ENCODE measurements around the gene RPL10. TPM values are rescaled to one million over a fixed set of nuclear protein-coding genes. Genes with fewer than 3 reads are reported as not detected.

The RPL10 gene
- polyA plus RNA-seq, 1 donor from 2014 or later: 3,689 TPM

DNA sequence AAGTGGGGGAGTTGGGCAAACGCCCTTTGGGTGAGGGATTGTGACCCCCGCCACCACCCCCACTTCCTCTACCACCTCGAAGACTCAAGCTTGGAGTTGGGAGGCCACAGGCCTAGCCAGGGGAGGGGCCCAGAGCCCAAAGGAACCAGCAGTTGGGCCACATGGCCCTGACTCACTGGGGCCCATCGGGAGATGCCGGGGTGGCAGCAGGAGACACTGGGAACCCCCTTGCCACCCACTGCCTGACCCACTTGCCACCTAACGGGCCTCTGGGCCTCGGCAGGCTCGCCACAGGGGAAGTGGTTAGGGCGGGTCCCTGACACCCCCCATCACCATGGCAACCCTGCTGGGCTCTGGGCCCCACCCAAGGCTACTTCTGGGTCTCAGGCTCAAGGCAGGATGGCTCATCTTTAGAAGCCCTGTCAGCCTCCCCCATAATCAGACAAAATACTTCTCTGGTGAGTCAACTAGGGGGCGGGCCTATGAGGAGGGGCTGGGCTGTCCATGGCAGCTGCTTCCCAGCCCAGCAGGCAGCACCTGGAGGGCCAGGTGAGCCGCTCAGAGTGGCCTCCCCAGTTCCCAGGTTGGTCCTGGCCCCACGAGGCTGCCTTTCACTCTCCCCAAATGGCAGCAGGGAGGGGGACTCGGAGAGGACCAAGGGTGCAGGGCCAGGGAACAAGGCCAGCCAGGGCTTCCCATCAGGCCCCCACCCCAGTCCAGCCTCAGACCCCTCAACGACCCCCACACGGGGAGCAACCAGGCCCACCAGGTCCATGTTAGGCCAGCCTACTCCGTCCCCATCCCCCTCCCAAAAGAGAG, 29.3 kb upstream of the RPL10 start:
- Histone ChIP-seq H3K36me3 (ENCODE audit: insufficient read depth, low read length) (no peaks in the 10 kb centered on the region), H3K9me2 (ENCODE audit: insufficient read depth, low read length) (no peaks in the 10 kb centered on the region), H3K9ac (ENCODE audit: low read length) (peak overlapping the region; percentile 89), H3K79me2 (replicated peaks; ENCODE audit: insufficient read depth, low read length) (peaks cover 26% of the 10 kb centered on the region), H3K9me3 (ENCODE audit: low read length) (no peaks in the 10 kb centered on the region), H3K27ac (ENCODE audit: low read length) (peak overlapping the region; percentile 85), H3K4me2 (ENCODE audit: low read length) (no peak overlapping the region), H2AFZ (ENCODE audit: low read depth, low read length) (no peak overlapping the region), H3K27me3 (ENCODE audit: insufficient read depth, low read depth, low read length) (no peaks in the 10 kb centered on the region), H3F3A (ENCODE audit: insufficient read depth, low read length, poor library complexity, severe bottlenecking) (no peaks in the 10 kb centered on the region), H4K20me1 (ENCODE audit: insufficient read depth) (no peaks in the 10 kb centered on the region), H3K4me3 (ENCODE audit: low read length) (peak overlapping the region; percentile 84)
- TF ChIP-seq EP300 (conservative IDR thresholded peaks at IDR 0.05; ENCODE audit: poor library complexity, severe bottlenecking) (no peak), EZH2 (IDR thresholded peaks at IDR 0.05; ENCODE audit: borderline replicate concordance, insufficient read depth, low read length, poor library complexity, severe bottlenecking) (no peak), POLR2AphosphoS5 (IDR thresholded peaks at IDR 0.05) (no peak), MXI1 (conservative IDR thresholded peaks at IDR 0.05; ENCODE audit: poor library complexity, severe bottlenecking) (no peak), SMC3 (conservative IDR thresholded peaks at IDR 0.05; ENCODE audit: poor library complexity) (no peak), TAF1 (IDR thresholded peaks at IDR 0.05; ENCODE audit: low read depth) (no peak), RAD21 (conservative IDR thresholded peaks at IDR 0.05) (no peak)
- TF ChIP-seq, protein P1, sequence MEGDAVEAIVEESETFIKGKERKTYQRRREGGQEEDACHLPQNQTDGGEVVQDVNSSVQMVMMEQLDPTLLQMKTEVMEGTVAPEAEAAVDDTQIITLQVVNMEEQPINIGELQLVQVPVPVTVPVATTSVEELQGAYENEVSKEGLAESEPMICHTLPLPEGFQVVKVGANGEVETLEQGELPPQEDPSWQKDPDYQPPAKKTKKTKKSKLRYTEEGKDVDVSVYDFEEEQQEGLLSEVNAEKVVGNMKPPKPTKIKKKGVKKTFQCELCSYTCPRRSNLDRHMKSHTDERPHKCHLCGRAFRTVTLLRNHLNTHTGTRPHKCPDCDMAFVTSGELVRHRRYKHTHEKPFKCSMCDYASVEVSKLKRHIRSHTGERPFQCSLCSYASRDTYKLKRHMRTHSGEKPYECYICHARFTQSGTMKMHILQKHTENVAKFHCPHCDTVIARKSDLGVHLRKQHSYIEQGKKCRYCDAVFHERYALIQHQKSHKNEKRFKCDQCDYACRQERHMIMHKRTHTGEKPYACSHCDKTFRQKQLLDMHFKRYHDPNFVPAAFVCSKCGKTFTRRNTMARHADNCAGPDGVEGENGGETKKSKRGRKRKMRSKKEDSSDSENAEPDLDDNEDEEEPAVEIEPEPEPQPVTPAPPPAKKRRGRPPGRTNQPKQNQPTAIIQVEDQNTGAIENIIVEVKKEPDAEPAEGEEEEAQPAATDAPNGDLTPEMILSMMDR (IDR thresholded peaks at IDR 0.05; ENCODE audit: poor library complexity, severe bottlenecking): no peak
- TF ChIP-seq, protein P2, sequence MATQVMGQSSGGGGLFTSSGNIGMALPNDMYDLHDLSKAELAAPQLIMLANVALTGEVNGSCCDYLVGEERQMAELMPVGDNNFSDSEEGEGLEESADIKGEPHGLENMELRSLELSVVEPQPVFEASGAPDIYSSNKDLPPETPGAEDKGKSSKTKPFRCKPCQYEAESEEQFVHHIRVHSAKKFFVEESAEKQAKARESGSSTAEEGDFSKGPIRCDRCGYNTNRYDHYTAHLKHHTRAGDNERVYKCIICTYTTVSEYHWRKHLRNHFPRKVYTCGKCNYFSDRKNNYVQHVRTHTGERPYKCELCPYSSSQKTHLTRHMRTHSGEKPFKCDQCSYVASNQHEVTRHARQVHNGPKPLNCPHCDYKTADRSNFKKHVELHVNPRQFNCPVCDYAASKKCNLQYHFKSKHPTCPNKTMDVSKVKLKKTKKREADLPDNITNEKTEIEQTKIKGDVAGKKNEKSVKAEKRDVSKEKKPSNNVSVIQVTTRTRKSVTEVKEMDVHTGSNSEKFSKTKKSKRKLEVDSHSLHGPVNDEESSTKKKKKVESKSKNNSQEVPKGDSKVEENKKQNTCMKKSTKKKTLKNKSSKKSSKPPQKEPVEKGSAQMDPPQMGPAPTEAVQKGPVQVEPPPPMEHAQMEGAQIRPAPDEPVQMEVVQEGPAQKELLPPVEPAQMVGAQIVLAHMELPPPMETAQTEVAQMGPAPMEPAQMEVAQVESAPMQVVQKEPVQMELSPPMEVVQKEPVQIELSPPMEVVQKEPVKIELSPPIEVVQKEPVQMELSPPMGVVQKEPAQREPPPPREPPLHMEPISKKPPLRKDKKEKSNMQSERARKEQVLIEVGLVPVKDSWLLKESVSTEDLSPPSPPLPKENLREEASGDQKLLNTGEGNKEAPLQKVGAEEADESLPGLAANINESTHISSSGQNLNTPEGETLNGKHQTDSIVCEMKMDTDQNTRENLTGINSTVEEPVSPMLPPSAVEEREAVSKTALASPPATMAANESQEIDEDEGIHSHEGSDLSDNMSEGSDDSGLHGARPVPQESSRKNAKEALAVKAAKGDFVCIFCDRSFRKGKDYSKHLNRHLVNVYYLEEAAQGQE (IDR thresholded peaks at IDR 0.05; ENCODE audit: borderline replicate concordance): no peak

DNA sequence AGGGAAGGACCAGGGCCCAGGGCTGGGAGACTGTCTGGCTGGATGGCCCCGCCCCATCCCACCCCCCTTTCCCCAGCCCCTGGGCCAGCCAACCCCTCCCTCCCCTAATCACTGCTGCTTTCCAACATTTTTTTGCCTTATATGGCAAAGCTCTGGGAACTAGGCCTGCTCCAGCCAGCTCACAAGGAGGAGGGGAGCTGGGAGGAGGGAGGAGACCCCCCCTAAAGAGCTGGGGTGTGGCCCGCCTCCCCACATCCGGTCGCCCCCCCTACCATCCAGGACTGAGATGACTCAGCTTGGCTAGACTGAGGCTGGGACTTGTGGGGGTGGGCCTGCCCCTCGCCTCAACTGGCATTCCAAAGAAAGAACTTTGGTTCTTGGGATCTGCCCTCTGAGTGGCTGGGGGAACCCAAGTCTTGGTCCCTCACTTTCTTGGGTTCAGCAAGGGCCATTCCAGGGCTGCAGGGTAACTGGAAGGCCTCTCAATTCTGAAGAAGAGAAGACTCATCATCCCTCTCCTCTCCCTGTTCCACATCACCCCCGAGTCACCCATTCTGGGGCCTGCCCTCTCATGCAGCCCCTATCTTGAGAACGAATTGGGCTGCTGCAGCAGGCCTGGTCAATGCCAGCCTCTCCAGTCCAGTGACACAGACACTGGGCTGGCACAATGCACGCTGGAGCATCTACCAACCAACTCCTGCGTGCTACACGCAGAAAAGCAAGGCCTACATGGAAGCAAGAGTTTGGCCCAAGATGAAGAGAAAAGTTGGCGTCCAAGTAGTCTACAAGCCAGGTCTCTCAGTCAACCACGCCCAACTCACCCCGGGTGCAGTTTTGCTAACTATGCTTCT, 28.5 kb upstream of the RPL10 start:
- no peak overlapping the region for H2AFZ ChIP-seq (ENCODE audit: low read depth, low read length)
- peak overlapping the region; percentile 85 for H3K27ac ChIP-seq (ENCODE audit: low read length)
- no peaks in the 10 kb centered on the region for H3K27me3 ChIP-seq (ENCODE audit: insufficient read depth, low read depth, low read length)
- peaks cover 26% of the 10 kb centered on the region for H3K79me2 ChIP-seq (replicated peaks; ENCODE audit: insufficient read depth, low read length)
- H3K4me2 ChIP-seq (ENCODE audit: low read length): peak overlapping the region; percentile 70
- H3K36me3 ChIP-seq (ENCODE audit: insufficient read depth, low read length): no peaks in the 10 kb centered on the region
- no peaks in the 10 kb centered on the region for H3F3A ChIP-seq (ENCODE audit: insufficient read depth, low read length, poor library complexity, severe bottlenecking)
- peak overlapping the region; percentile 84 for H3K4me3 ChIP-seq (ENCODE audit: low read length)
- H3K9ac ChIP-seq (ENCODE audit: low read length): peak overlapping the region; percentile 89
- TF ChIP-seq, protein P2 (IDR thresholded peaks at IDR 0.05; ENCODE audit: borderline replicate concordance): peak; percentile 26
- no peak for TF ChIP-seq EZH2 (IDR thresholded peaks at IDR 0.05; ENCODE audit: borderline replicate concordance, insufficient read depth, low read length, poor library complexity, severe bottlenecking)
- TF ChIP-seq TAF1 (IDR thresholded peaks at IDR 0.05; ENCODE audit: low read depth): peak; percentile 25
- TF ChIP-seq, protein P1 (IDR thresholded peaks at IDR 0.05; ENCODE audit: poor library complexity, severe bottlenecking): no peak
- TF ChIP-seq SMC3 (conservative IDR thresholded peaks at IDR 0.05; ENCODE audit: poor library complexity): no peak
- peak; percentile 38 for TF ChIP-seq POLR2AphosphoS5 (IDR thresholded peaks at IDR 0.05)
- no peak for TF ChIP-seq MXI1 (conservative IDR thresholded peaks at IDR 0.05; ENCODE audit: poor library complexity, severe bottlenecking)
- no peak for TF ChIP-seq RAD21 (conservative IDR thresholded peaks at IDR 0.05)
- no peaks in the 10 kb centered on the region for H4K20me1 ChIP-seq (ENCODE audit: insufficient read depth)
- no peaks in the 10 kb centered on the region for H3K9me2 ChIP-seq (ENCODE audit: insufficient read depth, low read length)
- H3K9me3 ChIP-seq (ENCODE audit: low read length): no peaks in the 10 kb centered on the region

Measured in neural cell (in vitro differentiated cells).